Epithelial cell of prostate (primary cell): ENCODE measurements around the gene LRRTM4.

Experiments used
- DNase-seq: peaks from one replicate; pipeline ENCODE4 v3.0.0-alpha.2; 2011; ENCODE audit warnings: low read depth, low spot score
- H3K27ac ChIP-seq: fragments of 450-650 bp; 2 replicates; pipeline ENCODE4 v1.5.1; 2017; ENCODE audit warnings: mild to moderate bottlenecking

LRRTM4 gene

GRCh38 chr2:77013457-77013856 is 508.7 kb downstream of the LRRTM4 start:
- DNase-seq: no peak
- H3K27ac ChIP-seq: no peak overlapping the region

GRCh38 chr2:77009307-77009706 is 512.9 kb downstream of the LRRTM4 start:
- no peak for DNase-seq

GRCh38 chr2:77008853-77009252 is 513.3 kb downstream of the LRRTM4 start:
- peak overlapping the region; percentile 54 for H3K27ac ChIP-seq
- no peak for DNase-seq

More at GRCh38 chr2:77009307-77009706, 512.9 kb downstream of the LRRTM4 start:
- H3K27ac ChIP-seq: peak overlapping the region; percentile 54

GRCh38 chr2:77007686-77008085 is 514.5 kb downstream of the LRRTM4 start:
- DNase-seq: no peak
- H3K27ac ChIP-seq: no peak overlapping the region

DNA sequence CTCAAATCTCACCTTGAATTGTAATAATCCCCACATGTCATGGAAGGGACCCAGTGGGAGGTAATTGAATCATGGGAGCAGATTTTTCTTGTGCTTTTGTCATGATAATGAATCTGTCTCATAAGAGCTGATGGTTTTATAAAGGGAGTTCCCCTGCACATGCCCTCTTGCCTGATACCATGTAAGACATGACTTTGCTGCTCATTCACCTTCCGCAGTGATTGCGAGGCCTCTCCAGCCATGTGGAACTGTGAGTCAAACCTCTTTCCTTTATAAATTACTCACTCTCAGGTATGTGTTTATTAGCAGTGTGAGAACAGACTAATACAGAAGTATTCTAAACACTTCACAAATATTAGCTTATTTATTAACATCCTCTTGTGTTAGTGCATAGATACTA is 516.7 kb downstream of the LRRTM4 start:
- H3K27ac ChIP-seq: peak overlapping the region; percentile 55
- peak; percentile 92 for DNase-seq

- no peak overlapping the region for H3K27ac ChIP-seq
These were observed 520.3 kb downstream of the LRRTM4 start for GRCh38 chr2:77001895-77002294.

GRCh38 chr2:76998704-76999103 is 523.5 kb downstream of the LRRTM4 start:
- H3K27ac ChIP-seq: peak overlapping the region; percentile 58
- no peak for DNase-seq

More at GRCh38 chr2:77001895-77002294, 520.3 kb downstream of the LRRTM4 start:
- DNase-seq: no peak

DNA sequence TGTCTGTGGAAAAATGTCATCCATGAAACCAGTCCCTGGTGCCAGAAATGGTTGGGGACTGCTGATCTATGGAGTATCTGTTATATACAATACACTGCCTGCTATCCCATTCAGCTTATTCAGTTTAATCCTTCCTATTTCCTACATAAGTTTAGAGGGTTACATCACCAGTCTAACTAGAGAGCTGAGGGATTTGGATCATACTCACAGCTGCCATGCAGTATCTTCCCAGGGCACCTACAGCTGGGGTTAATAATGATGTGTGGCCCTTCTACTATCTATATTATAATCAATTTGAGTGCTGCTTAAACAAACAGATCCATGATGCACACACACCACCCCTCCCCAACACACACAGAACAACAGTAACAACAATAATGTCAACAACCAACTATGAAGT is 524.0 kb downstream of the LRRTM4 start:
- no peak for DNase-seq
- peak overlapping the region; percentile 58 for H3K27ac ChIP-seq

DNA sequence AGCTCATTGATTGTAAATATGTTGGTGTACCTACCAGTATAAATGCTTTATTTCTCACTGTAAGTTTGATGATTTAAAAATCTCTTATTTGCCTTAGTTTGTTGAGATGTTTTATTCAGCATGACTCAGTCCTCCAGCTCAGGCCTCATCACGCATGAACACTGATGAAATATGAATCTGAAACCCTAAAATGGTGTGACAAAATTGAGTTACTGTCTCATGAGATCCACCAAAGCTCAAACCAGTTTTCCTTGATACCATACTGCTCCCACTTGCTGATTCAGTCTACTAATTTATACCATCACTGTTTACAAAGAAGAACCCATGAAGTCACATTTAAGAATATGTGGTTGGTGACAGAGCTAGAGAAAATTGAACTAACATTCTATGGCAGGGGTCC is 524.9 kb downstream of the LRRTM4 start:
- no peak for DNase-seq
- peak overlapping the region; percentile 58 for H3K27ac ChIP-seq

DNA sequence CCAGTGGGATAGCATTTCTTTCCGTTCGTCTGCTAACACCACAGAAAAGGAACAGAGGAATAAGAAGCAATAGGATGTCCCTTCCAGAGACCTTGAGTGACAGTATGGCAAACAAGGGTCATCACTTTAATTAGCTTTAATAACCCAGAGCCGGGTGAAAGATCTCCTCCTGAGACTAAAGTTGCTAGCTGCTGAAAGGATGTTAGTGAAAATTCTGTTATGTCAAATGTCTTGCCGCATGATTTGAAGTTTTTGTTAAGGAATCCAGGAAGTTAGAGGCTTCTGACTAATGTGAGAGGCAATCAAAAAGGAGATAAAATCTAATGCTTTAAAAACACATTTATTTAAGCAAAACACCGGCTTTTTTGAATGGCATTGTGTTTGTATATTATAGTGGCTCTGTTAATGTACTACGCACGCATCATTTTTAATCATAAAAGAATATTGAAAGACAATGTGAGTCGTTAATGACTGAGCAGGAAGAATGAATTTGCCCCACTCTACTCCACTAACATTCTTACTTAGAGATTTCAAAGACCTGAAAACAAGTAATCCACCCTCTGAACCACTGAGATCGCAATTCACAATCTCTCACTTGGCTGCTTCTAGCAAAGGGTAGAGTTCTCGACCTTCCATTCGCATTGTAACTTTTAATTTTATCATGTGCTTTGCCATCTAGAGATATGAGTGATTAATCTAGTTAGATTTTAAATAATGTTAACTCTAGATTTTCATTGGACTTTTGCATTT is 536.6 kb downstream of the LRRTM4 start:
- no peak overlapping the region for H3K27ac ChIP-seq
- DNase-seq: no peak

GRCh38 chr2:76984359-76984758 is 537.8 kb downstream of the LRRTM4 start:
- no peak for DNase-seq
- H3K27ac ChIP-seq: no peak overlapping the region

- no peak for DNase-seq
- no peak overlapping the region for H3K27ac ChIP-seq
These were observed 541.9 kb downstream of the LRRTM4 start for GRCh38 chr2:76980067-76980787.

DNA sequence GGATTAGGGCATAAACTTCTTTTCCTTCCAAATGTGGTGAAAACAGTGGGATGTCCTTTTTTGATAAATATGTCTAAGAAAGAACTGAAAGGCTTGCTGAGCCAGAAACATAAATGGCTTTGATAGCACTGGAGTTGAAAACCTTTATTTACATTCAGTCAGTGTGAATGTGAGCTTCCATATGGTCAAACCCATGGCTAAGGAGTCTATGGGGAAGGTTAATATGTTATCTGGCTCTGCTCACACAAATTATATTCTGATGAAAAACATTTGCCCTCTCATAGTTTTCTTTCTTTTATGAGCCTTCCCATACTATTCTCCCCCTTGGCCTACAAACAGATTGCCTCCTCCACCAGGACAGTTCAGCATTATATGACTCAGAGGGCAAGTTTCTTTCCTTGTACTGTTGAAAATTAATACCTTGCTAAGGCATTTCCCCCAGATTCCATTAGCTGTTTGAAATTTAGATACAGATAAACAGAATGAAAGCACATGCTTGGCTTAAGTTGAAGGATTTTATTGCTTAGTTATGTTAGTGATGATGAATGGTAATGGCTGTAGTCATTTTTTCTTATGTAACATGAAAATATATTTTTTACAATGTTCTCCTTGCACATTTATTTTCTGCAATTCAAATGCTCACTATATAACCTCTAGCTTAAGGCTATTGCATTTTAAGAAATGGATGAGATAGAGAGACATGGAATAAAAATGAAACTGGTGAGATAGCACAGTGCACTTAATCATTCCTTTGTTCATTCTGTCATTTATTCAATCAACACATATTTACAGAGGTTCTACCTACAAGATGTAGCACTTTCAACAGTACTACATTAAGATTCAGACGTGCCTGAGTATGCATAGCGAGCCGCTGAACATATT is 544.1 kb downstream of the LRRTM4 start:
- no peak overlapping the region for H3K27ac ChIP-seq
- no peak for DNase-seq

DNA sequence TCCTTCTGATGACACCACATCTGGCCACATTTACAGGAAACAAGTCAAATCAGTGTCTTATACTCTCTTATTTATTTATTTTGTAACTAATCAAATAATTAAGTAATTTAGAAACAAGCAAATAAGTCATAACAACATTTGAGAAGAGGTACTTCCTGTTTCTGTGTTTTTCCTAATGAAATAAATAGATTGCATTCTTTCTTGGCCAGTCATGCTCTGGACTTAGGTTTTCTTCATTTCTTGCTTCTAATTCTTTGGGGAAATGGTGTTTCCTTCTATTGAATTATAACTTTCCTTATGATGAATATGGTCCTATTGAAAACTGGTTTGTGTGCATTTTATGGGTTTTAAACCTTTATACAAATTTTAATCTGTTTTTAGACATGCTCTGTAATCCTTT is 546.4 kb downstream of the LRRTM4 start:
- DNase-seq: no peak

DNA sequence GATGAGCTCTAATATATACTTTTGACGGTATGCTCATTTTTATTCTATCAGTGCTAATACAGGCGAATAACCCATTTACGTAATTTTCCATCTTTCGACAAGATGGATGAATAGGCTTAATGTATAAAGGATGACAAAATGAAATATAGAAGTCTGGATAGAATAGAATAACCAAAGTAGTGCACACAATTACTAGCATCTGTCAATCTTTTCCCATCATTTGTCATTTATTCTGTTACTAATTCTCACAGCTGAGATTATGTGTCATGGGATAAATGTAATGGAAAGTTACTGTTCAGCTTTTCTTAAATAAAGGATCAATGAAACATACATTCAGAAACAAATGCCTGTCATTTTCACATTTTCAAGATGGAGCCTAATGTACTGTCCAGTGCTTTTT is 548.6 kb downstream of the LRRTM4 start:
- no peak overlapping the region for H3K27ac ChIP-seq
- DNase-seq: no peak

More for the DNA sequence above, 546.4 kb downstream of the LRRTM4 start:
- no peak overlapping the region for H3K27ac ChIP-seq

DNA sequence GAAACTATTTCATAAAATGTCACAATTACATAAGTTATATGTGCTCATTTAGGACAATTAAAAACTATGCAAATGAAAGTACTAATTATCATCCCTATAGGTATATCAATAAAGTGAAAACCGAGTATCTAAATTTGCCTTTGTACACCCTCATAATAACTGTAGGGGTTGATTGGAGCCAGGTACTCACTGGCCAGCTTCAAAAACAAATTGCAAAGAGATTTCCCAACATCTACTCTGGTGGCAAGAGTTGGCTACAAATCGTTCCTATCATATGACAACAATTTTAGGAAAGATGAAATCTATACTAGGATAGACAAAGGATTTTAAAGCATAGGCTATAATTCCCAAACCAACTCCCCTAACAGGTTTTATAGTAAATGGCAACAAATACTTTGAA is 556.4 kb downstream of the LRRTM4 start:
- no peak for DNase-seq
- no peak overlapping the region for H3K27ac ChIP-seq

DNA sequence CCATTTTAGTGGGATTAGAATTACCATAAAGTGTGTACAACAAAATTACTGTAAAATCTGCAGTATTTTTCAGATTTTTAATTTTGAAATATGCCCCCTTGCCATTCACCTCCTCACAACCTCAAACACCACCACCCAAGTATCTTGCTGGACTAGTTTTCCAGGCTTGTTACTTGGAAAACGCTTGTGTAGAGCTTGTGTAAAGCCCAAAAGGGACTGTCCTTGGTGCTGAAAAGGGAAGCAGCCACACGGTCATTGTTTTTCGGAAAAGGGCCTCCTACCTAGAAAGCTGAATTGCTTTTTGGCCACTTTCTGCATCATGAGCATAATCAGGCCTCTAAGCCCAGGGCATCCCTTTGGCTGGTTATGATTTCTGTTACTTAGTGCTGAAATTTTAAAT is 563.4 kb downstream of the LRRTM4 start:
- no peak overlapping the region for H3K27ac ChIP-seq
- no peak for DNase-seq

DNA sequence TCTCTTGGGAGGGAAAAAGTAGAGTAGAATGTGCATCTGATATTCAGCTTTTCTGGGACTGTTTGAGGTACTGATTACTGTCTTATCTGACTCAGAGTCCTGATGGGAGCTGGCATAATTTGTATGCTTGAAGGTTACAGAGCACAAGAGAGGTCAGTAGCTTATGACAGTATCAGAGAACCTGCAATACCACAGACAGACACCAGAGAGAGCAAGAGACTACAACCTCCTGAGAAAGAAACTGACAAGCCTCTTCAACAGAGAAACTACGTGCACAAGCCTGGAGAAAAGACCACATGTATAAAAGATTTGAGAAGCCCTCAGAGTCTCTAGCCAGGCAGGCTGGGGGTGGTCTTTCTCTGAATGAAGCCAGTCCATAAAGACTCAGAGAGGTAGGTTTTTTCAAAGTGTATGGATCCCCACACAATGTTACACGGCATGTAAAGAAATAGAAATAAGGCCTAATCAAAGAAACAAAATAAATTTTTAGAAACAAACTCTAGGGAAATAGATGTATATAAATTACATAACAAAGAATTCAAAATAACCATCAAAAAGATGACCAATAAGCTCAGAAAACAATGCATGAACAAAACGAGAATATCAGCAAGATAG is 568.3 kb downstream of the LRRTM4 start:
- no peak for DNase-seq
- H3K27ac ChIP-seq: no peak overlapping the region

GRCh38 chr2:76946631-76947145 is 575.5 kb downstream of the LRRTM4 start:
- DNase-seq: no peak
- no peak overlapping the region for H3K27ac ChIP-seq

DNA sequence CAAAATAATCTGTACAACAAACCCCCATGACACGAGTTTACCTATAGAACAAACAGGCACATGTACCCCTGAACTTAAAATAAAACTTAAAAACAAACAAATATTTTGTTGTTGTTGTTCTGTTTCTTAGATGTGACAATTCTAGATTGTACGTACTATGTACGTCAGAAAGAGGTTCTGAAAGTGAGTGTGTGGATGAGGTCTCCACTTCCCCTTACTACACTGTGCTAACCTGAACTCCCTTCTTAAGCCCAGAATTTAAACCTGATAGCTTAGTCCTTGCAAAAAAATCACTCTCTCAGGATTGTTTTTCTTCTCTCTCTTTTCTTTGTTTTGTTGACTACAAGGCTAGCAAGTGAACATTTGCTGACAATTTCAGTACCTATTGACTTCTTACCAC is 581.6 kb downstream of the LRRTM4 start:
- H3K27ac ChIP-seq: no peak overlapping the region
- DNase-seq: no peak
